Mesendoderm (in vitro differentiated cells): ENCODE measurements around the gene ARPC5.

Experiments
- DNase-seq: peaks from one replicate; pipeline ENCODE4 v3.0.0; 2013
- H2AK5ac ChIP-seq: 2 replicates; pipeline ENCODE4 v1.6.1; 2013; ENCODE audit warnings: low read length, inconsistent platforms
- H2BK120ac ChIP-seq: 2 replicates; pipeline ENCODE4 v1.6.1; 2013; ENCODE audit warnings: low read depth, mild to moderate bottlenecking, low read length, moderate library complexity, mixed read lengths
- H2BK15ac ChIP-seq: replicated peaks from 2 replicates; pipeline ENCODE4 v1.6.1; 2013; ENCODE audit warnings: low read depth, mild to moderate bottlenecking, moderate library complexity
- H2BK5ac ChIP-seq: 2 replicates; pipeline ENCODE4 v1.6.1; 2013; ENCODE audit warnings: low read length, inconsistent platforms
- H3K18ac ChIP-seq: 2 replicates; pipeline ENCODE4 v1.6.1; 2013; ENCODE audit warnings: mild to moderate bottlenecking, low read length, mixed read lengths
- H3K23ac ChIP-seq: one replicate; pipeline ENCODE4 v1.6.1; 2013; ENCODE audit warnings: low read length
- H3K27ac ChIP-seq: 2 replicates; pipeline ENCODE4 v1.5.1; 2013; ENCODE audit warnings: low read depth, mild to moderate bottlenecking, inconsistent platforms, low read length, moderate library complexity
- H3K27me3 ChIP-seq: 2 replicates; pipeline ENCODE4 v1.6.1; 2013; ENCODE audit warnings: low read length, control low read depth, mild to moderate bottlenecking, inconsistent platforms; ENCODE audit not compliant: insufficient read depth, poor library complexity
- H3K36me3 ChIP-seq: 2 replicates; pipeline ENCODE4 v1.6.1; 2013; ENCODE audit warnings: low read length, inconsistent platforms; ENCODE audit not compliant: control insufficient read depth, insufficient read depth
- H3K4ac ChIP-seq: one replicate; pipeline ENCODE4 v1.6.1; 2013; ENCODE audit warnings: low read depth, mild to moderate bottlenecking, low read length, moderate library complexity
- H3K4me1 ChIP-seq: 2 replicates; pipeline ENCODE4 v1.6.1; 2013; ENCODE audit warnings: low read depth, low read length, inconsistent platforms; ENCODE audit not compliant: control insufficient read depth
- H3K4me2 ChIP-seq: 2 replicates; pipeline ENCODE4 v1.6.1; 2013; ENCODE audit warnings: low read length
- H3K4me3 ChIP-seq: 2 replicates; pipeline ENCODE4 v1.5.1; 2013; ENCODE audit warnings: mild to moderate bottlenecking, low read length
- H3K56ac ChIP-seq: one replicate; pipeline ENCODE4 v1.6.1; 2013; ENCODE audit warnings: low read length
- H3K79me1 ChIP-seq: 2 replicates; pipeline ENCODE4 v1.6.1; 2013; ENCODE audit warnings: low read length, inconsistent platforms
- H3K79me2 ChIP-seq: 2 replicates; pipeline ENCODE4 v1.6.1; 2013; ENCODE audit warnings: mild to moderate bottlenecking, low read length; ENCODE audit not compliant: control insufficient read depth, insufficient read depth
- H3K9ac ChIP-seq: 2 replicates; pipeline ENCODE4 v1.6.1; 2013; ENCODE audit warnings: low read length, inconsistent platforms
- H4K5ac ChIP-seq: one replicate; pipeline ENCODE4 v1.6.1; 2013; ENCODE audit warnings: low read length
- H4K8ac ChIP-seq: one replicate; pipeline ENCODE4 v1.6.1; 2013; ENCODE audit warnings: low read depth, mild to moderate bottlenecking, control low read depth, low read length, moderate library complexity
- WGBS: extraction: QIAGEN DNeasy Blood & Tissue Kit; methylation state at CpG from one replicate; pipeline ENCODE4 v1.1.7; 2013; ENCODE audit warnings: low lambda C conversion rate, missing lambda C conversion rate; ENCODE audit not compliant: insufficient coverage; ENCODE audit errors: extremely low coverage; 5-methylcytosine and 5-hydroxymethylcytosine counted together

The ARPC5 gene

GRCh38 chr1:183609313-183609712, 26.3 kb downstream of the ARPC5 start:
- Histone ChIP-seq H3K27me3 (no peaks in the 10 kb centered on the region), H3K27ac (no peak overlapping the region), H2BK15ac (no peak overlapping the region), H2AK5ac (no peak overlapping the region), H2BK120ac (no peak overlapping the region), H3K79me1 (no peaks in the 10 kb centered on the region), H3K4me1 (no peaks in the 10 kb centered on the region), H3K79me2 (no peaks in the 10 kb centered on the region), H3K36me3 (no peaks in the 10 kb centered on the region), H3K4me2 (no peak overlapping the region), H3K9ac (no peak overlapping the region), H3K18ac (no peak overlapping the region), H3K56ac (no peak overlapping the region), H3K4me3 (no peak overlapping the region), H3K4ac (no peak overlapping the region), H2BK5ac (no peak overlapping the region), H4K5ac (no peak overlapping the region), H4K8ac (no peak overlapping the region), H3K23ac (no peak overlapping the region)
- DNase-seq, result peak; percentile 25
- no CpG with 5 or more reads among the region's 5 CpGs for WGBS

GRCh38 chr1:183607322-183607980, 28.1 kb downstream of the ARPC5 start:
- Histone ChIP-seq H2BK5ac (no peak overlapping the region), H3K4ac (no peak overlapping the region), H3K79me1 (no peaks in the 10 kb centered on the region), H3K4me3 (no peak overlapping the region), H3K36me3 (no peaks in the 10 kb centered on the region), H3K4me1 (no peaks in the 10 kb centered on the region), H3K27me3 (no peaks in the 10 kb centered on the region), H3K18ac (no peak overlapping the region), H2BK15ac (no peak overlapping the region), H2BK120ac (no peak overlapping the region), H2AK5ac (no peak overlapping the region), H3K23ac (no peak overlapping the region), H4K5ac (no peak overlapping the region), H3K4me2 (no peak overlapping the region), H3K9ac (no peak overlapping the region), H3K79me2 (no peaks in the 10 kb centered on the region), H3K56ac (no peak overlapping the region), H4K8ac (no peak overlapping the region), H3K27ac (no peak overlapping the region)
- no CpG with 5 or more reads among the region's 2 CpGs for WGBS
- no peak for DNase-seq

- Histone ChIP-seq H3K4me2 (no peak overlapping the region), H2BK15ac (no peak overlapping the region), H4K8ac (no peak overlapping the region), H3K23ac (no peak overlapping the region), H3K4me1 (no peaks in the 10 kb centered on the region), H3K18ac (no peak overlapping the region), H3K27me3 (no peaks in the 10 kb centered on the region), H3K56ac (no peak overlapping the region), H2AK5ac (no peak overlapping the region), H4K5ac (no peak overlapping the region), H3K36me3 (no peaks in the 10 kb centered on the region), H3K79me1 (no peaks in the 10 kb centered on the region), H3K79me2 (no peaks in the 10 kb centered on the region), H3K9ac (no peak overlapping the region), H3K27ac (no peak overlapping the region), H3K4ac (no peak overlapping the region), H2BK120ac (no peak overlapping the region), H2BK5ac (no peak overlapping the region), H3K4me3 (no peak overlapping the region)
- no peak for DNase-seq
- no CpG with 5 or more reads among the region's 2 CpGs for WGBS
Measured at GRCh38 chr1:183605904-183606303, 29.7 kb downstream of the ARPC5 start.

GRCh38 chr1:183604815-183605214, 30.8 kb downstream of the ARPC5 start:
- no peak overlapping the region for H3K9ac ChIP-seq
- no peak overlapping the region for H4K5ac ChIP-seq
- no peak overlapping the region for H3K4me2 ChIP-seq
- H2AK5ac ChIP-seq, result no peak overlapping the region
- H3K56ac ChIP-seq, result no peak overlapping the region
- H4K8ac ChIP-seq, result no peak overlapping the region
- no peaks in the 10 kb centered on the region for H3K36me3 ChIP-seq
- WGBS, result no CpG with 5 or more reads among the region's 8 CpGs
- H2BK15ac ChIP-seq, result no peak overlapping the region
- no peak overlapping the region for H3K4ac ChIP-seq
- no peak overlapping the region for H3K18ac ChIP-seq
- H3K4me3 ChIP-seq, result no peak overlapping the region
- H2BK5ac ChIP-seq, result no peak overlapping the region
- no peak for DNase-seq
- H3K27ac ChIP-seq, result no peak overlapping the region
- no peaks in the 10 kb centered on the region for H3K79me2 ChIP-seq
- H2BK120ac ChIP-seq, result no peak overlapping the region
- H3K27me3 ChIP-seq, result no peaks in the 10 kb centered on the region
- no peak overlapping the region for H3K23ac ChIP-seq
- H3K4me1 ChIP-seq, result no peaks in the 10 kb centered on the region
- H3K79me1 ChIP-seq, result no peaks in the 10 kb centered on the region

GRCh38 chr1:183604038-183604808, 31.4 kb downstream of the ARPC5 start:
- Histone ChIP-seq H3K23ac (no peak overlapping the region), H4K8ac (no peak overlapping the region), H2AK5ac (no peak overlapping the region), H3K56ac (no peak overlapping the region), H3K79me2 (no peaks in the 10 kb centered on the region), H3K4me2 (no peak overlapping the region), H3K27me3 (no peaks in the 10 kb centered on the region), H2BK15ac (no peak overlapping the region), H3K18ac (no peak overlapping the region), H3K9ac (no peak overlapping the region), H4K5ac (no peak overlapping the region), H3K27ac (no peak overlapping the region), H3K79me1 (no peaks in the 10 kb centered on the region), H3K36me3 (no peaks in the 10 kb centered on the region), H3K4me1 (no peaks in the 10 kb centered on the region), H3K4ac (no peak overlapping the region), H2BK120ac (no peak overlapping the region), H2BK5ac (no peak overlapping the region), H3K4me3 (no peak overlapping the region)
- peak; percentile 11 for DNase-seq
- WGBS, result no CpG with 5 or more reads among the region's 10 CpGs
